Heart left ventricle (tissue), 13 donors: Measurements from ENCODE around the gene PROSER3.

ENCODE experiments used
- CTCF ChIP-seq, 12 donors: fragments of 200-600 bp; sonication (generic) in 4 of 12; IDR thresholded peaks; one replicate each; pipeline versions ENCODE4 v1.5.0 to v1.8.0; 2018 to 2022; ENCODE audit warnings: antibody characterized with exemption in 12 of 12, mild to moderate bottlenecking in 5 of 12
- POLR2A ChIP-seq, 2 donors: fragments of 450-650 bp; IDR thresholded peaks; one replicate each; pipeline ENCODE4 v1.6.1; 2017; ENCODE audit warnings: antibody characterized with exemption in 2 of 2, mild to moderate bottlenecking in 2 of 2, moderate library complexity in 2 of 2
- donor health status: ischemic (EF 13 %, LVEDD 7.1; RV severe dilation, severe dysfunction).
- donor health status: DM: no; HTN: yes; CAD: no.
- donor health status: DM: no; HTN: no; CAD: no.
- donor health status: ischemic (EF 25% LVEDD 6.9; RV normal size, moderate dysfunction).
- donor health status: ischemic (EF 25% LVEDD 5.7; RV mildly dilated, moderate dysfunction).
- donor health status: ischemic (EF 35%, LVEDD 5.7; RV mildly dilated, moderate dysfunction).
- donor health status: nonischemic (EF 11% LVEDD 7.7; RV severe dilation, severe dysfunction).
- donor health status: DM: yes; HTN: yes; CAD: no.
- donor health status: PGD.
- donor health status: ischemic (EF 29% LVEDD 5.4; RV normal size, mild dysfunction).
- donor health status: nonischemic (EF 23%, LVEDD 6.1; RV moderate dilation, normal function).

- TF ChIP-seq CTCF (IDR thresholded peaks at IDR 0.05) (no peak), POLR2A (IDR thresholded peaks at IDR 0.05) (no peak)
These were observed 28.2 kb upstream of the PROSER3 start for GRCh38 chr19:35729763-35730162.
